OCI-LY1 (cell line): ENCODE measurements around the gene TBX18.

Experiments used
- H2AFZ ChIP-seq: fragments of 200-600 bp; sonication (generic), shearing (Covaris generic); 2 replicates; pipeline ENCODE4 v1.6.0; 2014; ENCODE audit warnings: antibody characterized with exemption, mild to moderate bottlenecking, low read length
- H3F3A ChIP-seq: fragments of 200-600 bp; sonication (generic), shearing (Covaris generic); 2 replicates; pipeline ENCODE4 v1.6.0; 2014; ENCODE audit warnings: mild to moderate bottlenecking, antibody characterized with exemption, low read length, moderate library complexity; ENCODE audit not compliant: insufficient read depth
- H3K27ac ChIP-seq: fragments of 200-600 bp; sonication (generic); 2 replicates; pipeline ENCODE4 v1.5.1; 2014; ENCODE audit warnings: low read length, mixed run types, mild to moderate bottlenecking, low read depth; ENCODE audit not compliant: poor library complexity, severe bottlenecking
- H3K27me3 ChIP-seq: fragments of 200-600 bp; sonication (generic); 2 replicates; pipeline ENCODE4 v1.6.0; 2014; ENCODE audit warnings: antibody characterized with exemption, mild to moderate bottlenecking, low read length, moderate library complexity; ENCODE audit not compliant: insufficient read depth
- H3K36me3 ChIP-seq: fragments of 200-600 bp; sonication (generic); 2 replicates; pipeline ENCODE4 v1.6.1; 2014; ENCODE audit warnings: mild to moderate bottlenecking, antibody characterized with exemption, low read length, moderate library complexity, mixed read lengths; ENCODE audit not compliant: insufficient read depth
- H3K4me1 ChIP-seq: fragments of 200-600 bp; sonication (generic); 2 replicates; pipeline ENCODE4 v1.5.1; 2014; ENCODE audit warnings: mild to moderate bottlenecking, low read length, moderate library complexity; ENCODE audit not compliant: insufficient read depth, severe bottlenecking
- H3K4me2 ChIP-seq: fragments of 200-600 bp; sonication (generic), shearing (Covaris generic); 2 replicates; pipeline ENCODE4 v1.6.1; 2014; ENCODE audit warnings: low read length
- H3K4me3 ChIP-seq: fragments of 200-600 bp; sonication (generic); 2 replicates; pipeline ENCODE4 v1.5.1; 2014; ENCODE audit warnings: low read length, low read depth, mild to moderate bottlenecking, mixed read lengths; ENCODE audit not compliant: poor library complexity, severe bottlenecking
- H3K79me2 ChIP-seq: fragments of 200-600 bp; shearing (Covaris generic); 2 replicates; pipeline ENCODE4 v1.6.1; 2016; ENCODE audit warnings: mixed run types, low read length, mixed read lengths; ENCODE audit not compliant: insufficient read depth
- H3K9ac ChIP-seq: fragments of 200-600 bp; sonication (generic), shearing (Covaris generic); 2 replicates; pipeline ENCODE4 v1.6.1; 2014; ENCODE audit warnings: mild to moderate bottlenecking, low read length, mixed read lengths
- H3K9me2 ChIP-seq: fragments of 200-600 bp; sonication (generic), shearing (Covaris generic); 2 replicates; pipeline ENCODE4 v1.6.1; 2014; ENCODE audit warnings: low read depth, mild to moderate bottlenecking, low read length, mixed read lengths
- H3K9me3 ChIP-seq: fragments of 200-600 bp; shearing (Covaris generic); 2 replicates; pipeline ENCODE4 v1.6.1; 2014; ENCODE audit warnings: low read length, mixed read lengths
- H4K20me1 ChIP-seq: fragments of 200-600 bp; sonication (generic), shearing (Covaris generic); 2 replicates; pipeline ENCODE4 v1.6.0; 2016; ENCODE audit warnings: mild to moderate bottlenecking, low read length; ENCODE audit not compliant: insufficient read depth
- CTCF ChIP-seq: fragments of 200-600 bp; sonication (generic), shearing (Covaris generic); IDR thresholded peaks from 2 replicates; pipeline ENCODE4 v1.5.1; 2017; ENCODE audit warnings: mild to moderate bottlenecking, antibody characterized with exemption, low read length, moderate library complexity, mixed read lengths
- EZH2 ChIP-seq: fragments of 200-600 bp; sonication (generic), shearing (Covaris generic); IDR thresholded peaks from 2 replicates; pipeline ENCODE4 v1.8.0; 2017; ENCODE audit warnings: borderline replicate concordance, mixed run types, mild to moderate bottlenecking, antibody characterized with exemption, low read length, moderate library complexity, mixed read lengths

The TBX18 gene

GRCh38 chr6:84773133-84773430 is 8.7 kb upstream of the TBX18 start:
- H4K20me1 ChIP-seq: no peaks in the 10 kb centered on the region
- TF ChIP-seq EZH2 (no peak), CTCF (no peak)
- no peaks in the 10 kb centered on the region for H3F3A ChIP-seq
- no peak overlapping the region for H2AFZ ChIP-seq
- no peaks in the 10 kb centered on the region for H3K27me3 ChIP-seq
- H3K4me2 ChIP-seq: no peak overlapping the region
- H3K9me2 ChIP-seq: no peaks in the 10 kb centered on the region
- no peaks in the 10 kb centered on the region for H3K36me3 ChIP-seq
- no peaks in the 10 kb centered on the region for H3K79me2 ChIP-seq
- H3K9me3 ChIP-seq: no peaks in the 10 kb centered on the region
- no peak overlapping the region for H3K4me3 ChIP-seq
- no peaks in the 10 kb centered on the region for H3K4me1 ChIP-seq
- no peak overlapping the region for H3K9ac ChIP-seq
- no peak overlapping the region for H3K27ac ChIP-seq

- Histone ChIP-seq H3K4me1 (no peaks in the 10 kb centered on the region), H3K27ac (no peak overlapping the region), H3K4me3 (no peak overlapping the region), H3F3A (no peaks in the 10 kb centered on the region), H3K36me3 (no peaks in the 10 kb centered on the region), H2AFZ (no peak overlapping the region), H3K9ac (no peak overlapping the region), H3K9me3 (no peaks in the 10 kb centered on the region), H3K79me2 (no peaks in the 10 kb centered on the region), H3K27me3 (no peaks in the 10 kb centered on the region), H3K9me2 (no peaks in the 10 kb centered on the region), H3K4me2 (no peak overlapping the region), H4K20me1 (no peaks in the 10 kb centered on the region)
- TF ChIP-seq CTCF (no peak), EZH2 (no peak)
These were observed 8.2 kb upstream of the TBX18 start for GRCh38 chr6:84772428-84773132.

GRCh38 chr6:84771756-84772356 is 7.5 kb upstream of the TBX18 start:
- no peak overlapping the region for H2AFZ ChIP-seq
- no peak overlapping the region for H3K27ac ChIP-seq
- no peaks in the 10 kb centered on the region for H3F3A ChIP-seq
- H3K79me2 ChIP-seq: no peaks in the 10 kb centered on the region
- no peak overlapping the region for H3K4me2 ChIP-seq
- H3K27me3 ChIP-seq: no peaks in the 10 kb centered on the region
- no peaks in the 10 kb centered on the region for H3K9me3 ChIP-seq
- H3K9ac ChIP-seq: no peak overlapping the region
- no peaks in the 10 kb centered on the region for H4K20me1 ChIP-seq
- no peaks in the 10 kb centered on the region for H3K36me3 ChIP-seq
- TF ChIP-seq EZH2 (no peak), CTCF (no peak)
- no peaks in the 10 kb centered on the region for H3K4me1 ChIP-seq
- no peak overlapping the region for H3K4me3 ChIP-seq
- no peaks in the 10 kb centered on the region for H3K9me2 ChIP-seq
